Measurements from ENCODE around the gene OGFOD2. TPM values are rescaled to one million over a fixed set of nuclear protein-coding genes. Genes with fewer than 3 reads are reported as not detected.

The OGFOD2 gene
- total and polyA plus RNA-seq, 2 of the 13 experiments (the other 11 are each of a cell fraction or from before 2014, with no cell fraction given): 13.2 to 14.6 TPM

DNA sequence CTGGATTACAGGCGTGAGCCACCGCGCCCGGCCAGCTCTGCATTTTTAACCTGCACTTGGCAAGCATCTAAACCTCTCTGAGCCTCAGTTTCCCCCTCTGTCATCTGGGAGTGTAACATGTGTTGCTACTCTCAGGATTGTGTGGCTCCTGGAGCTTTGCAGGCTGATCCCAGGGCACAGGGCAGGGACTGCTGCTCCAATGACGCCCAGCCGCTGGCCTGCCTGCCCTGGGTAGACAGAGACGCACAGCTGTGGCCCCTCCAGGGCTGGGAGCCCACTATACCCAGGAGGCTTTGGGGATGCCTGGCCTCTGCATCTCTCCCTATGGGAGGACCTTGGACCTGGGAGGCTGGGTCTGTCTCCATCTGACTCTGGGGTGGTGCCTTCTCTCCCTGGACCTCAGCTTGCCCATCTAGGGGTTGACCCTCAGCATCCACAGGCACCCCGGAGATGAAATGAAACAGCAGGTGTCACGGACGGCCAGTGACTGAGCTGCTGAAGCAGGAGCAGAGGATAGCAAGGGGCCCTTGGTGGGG is 19.2 kb downstream of the OGFOD2 start (continued):
- TF ChIP-seq RFX5 (IDR thresholded peaks at IDR 0.05; ENCODE audit: low read depth, low read length): no peak
- no peak for TF ChIP-seq ZBTB20 (CRISPR knock-in tag; IDR thresholded peaks at IDR 0.05; ENCODE audit: borderline replicate concordance, low read depth)
- TF ChIP-seq ZNF709 (CRISPR knock-in tag; IDR thresholded peaks at IDR 0.05): no peak

DNA sequence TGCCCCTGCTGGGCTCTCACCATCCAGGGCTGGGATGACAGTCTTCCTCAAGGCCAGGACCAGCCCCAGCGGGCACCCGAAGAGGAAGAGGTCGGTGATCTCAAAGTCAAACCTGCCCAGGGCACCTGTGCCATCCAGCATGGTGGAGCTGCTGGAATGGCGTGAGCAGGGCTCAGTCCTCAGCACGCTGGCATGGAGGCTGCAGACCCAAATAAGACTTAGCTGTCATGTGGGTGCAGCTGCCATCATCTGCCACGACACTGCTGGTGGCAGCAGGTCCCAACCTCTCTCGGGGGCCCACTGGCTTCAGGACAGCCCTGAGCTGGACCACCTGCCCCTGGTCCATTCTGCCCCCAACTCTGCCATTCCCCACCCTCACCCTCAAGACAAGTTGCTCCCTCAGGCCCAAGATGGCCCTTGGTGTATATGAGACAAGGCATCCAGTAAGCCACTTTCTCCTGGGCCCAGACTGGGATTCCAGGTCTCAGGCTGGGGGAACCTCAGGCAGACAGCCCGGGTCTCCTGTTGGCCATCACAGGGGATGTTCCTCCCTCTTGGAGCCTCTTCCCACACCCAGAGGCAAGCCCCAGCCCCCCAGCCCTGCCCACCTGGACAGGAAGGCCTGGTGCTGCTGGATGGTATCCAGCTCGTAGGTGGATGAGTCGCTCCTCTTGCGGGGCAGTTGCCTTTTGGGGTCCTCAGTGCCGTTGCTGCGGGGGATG is 19.9 kb downstream of the OGFOD2 start:
- no peaks in the 10 kb centered on the region for H3K27me3 ChIP-seq (ENCODE audit: control insufficient read depth in 1 of 2, insufficient read depth in 2 of 2, low read length in 2 of 2)
- CTCF ChIA-PET (ENCODE audit: low intra/inter-chr PET ratio, low total read pairs): no interaction called here
- no peak overlapping the region for H3K9ac ChIP-seq (ENCODE audit: insufficient read depth, low read depth, low read length)
- no peak overlapping the region for H3K4me2 ChIP-seq (ENCODE audit: low read depth, low read length)
- TF ChIP-seq ATAD3A (CRISPR knock-in tag; IDR thresholded peaks at IDR 0.05): no peak
- no peak for TF ChIP-seq RARA (CRISPR knock-in tag; IDR thresholded peaks at IDR 0.05)
- no peak for TF ChIP-seq TBX2 (CRISPR knock-in tag; IDR thresholded peaks at IDR 0.05; ENCODE audit: borderline replicate concordance)
- TF ChIP-seq AGO2 (optimal IDR thresholded peaks at IDR 0.05; ENCODE audit: low read depth, low read length): peak; percentile 21
- TF ChIP-seq, protein P1, sequence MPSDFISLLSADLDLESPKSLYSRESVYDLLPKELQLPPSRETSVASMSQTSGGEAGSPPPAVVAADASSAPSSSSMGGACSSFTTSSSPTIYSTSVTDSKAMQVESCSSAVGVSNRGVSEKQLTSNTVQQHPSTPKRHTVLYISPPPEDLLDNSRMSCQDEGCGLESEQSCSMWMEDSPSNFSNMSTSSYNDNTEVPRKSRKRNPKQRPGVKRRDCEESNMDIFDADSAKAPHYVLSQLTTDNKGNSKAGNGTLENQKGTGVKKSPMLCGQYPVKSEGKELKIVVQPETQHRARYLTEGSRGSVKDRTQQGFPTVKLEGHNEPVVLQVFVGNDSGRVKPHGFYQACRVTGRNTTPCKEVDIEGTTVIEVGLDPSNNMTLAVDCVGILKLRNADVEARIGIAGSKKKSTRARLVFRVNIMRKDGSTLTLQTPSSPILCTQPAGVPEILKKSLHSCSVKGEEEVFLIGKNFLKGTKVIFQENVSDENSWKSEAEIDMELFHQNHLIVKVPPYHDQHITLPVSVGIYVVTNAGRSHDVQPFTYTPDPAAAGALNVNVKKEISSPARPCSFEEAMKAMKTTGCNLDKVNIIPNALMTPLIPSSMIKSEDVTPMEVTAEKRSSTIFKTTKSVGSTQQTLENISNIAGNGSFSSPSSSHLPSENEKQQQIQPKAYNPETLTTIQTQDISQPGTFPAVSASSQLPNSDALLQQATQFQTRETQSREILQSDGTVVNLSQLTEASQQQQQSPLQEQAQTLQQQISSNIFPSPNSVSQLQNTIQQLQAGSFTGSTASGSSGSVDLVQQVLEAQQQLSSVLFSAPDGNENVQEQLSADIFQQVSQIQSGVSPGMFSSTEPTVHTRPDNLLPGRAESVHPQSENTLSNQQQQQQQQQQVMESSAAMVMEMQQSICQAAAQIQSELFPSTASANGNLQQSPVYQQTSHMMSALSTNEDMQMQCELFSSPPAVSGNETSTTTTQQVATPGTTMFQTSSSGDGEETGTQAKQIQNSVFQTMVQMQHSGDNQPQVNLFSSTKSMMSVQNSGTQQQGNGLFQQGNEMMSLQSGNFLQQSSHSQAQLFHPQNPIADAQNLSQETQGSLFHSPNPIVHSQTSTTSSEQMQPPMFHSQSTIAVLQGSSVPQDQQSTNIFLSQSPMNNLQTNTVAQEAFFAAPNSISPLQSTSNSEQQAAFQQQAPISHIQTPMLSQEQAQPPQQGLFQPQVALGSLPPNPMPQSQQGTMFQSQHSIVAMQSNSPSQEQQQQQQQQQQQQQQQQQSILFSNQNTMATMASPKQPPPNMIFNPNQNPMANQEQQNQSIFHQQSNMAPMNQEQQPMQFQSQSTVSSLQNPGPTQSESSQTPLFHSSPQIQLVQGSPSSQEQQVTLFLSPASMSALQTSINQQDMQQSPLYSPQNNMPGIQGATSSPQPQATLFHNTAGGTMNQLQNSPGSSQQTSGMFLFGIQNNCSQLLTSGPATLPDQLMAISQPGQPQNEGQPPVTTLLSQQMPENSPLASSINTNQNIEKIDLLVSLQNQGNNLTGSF (CRISPR knock-in tag; IDR thresholded peaks at IDR 0.05): no peak
- H3K4me1 ChIP-seq (ENCODE audit: insufficient read depth, low read length): peaks cover 12% of the 10 kb centered on the region
- 97% methylated on average over 6 of the region's 13 CpGs for WGBS (ENCODE audit: low lambda C conversion rate)
- no peak overlapping the region for H3K27ac ChIP-seq (ENCODE audit: extremely low read length, insufficient read depth, low read length)
- H3K9me3 ChIP-seq (ENCODE audit: low read length): no peaks in the 10 kb centered on the region
- BruUV-seq (replicated peaks): no TSS peak
- ATAC-seq (no peak), DNase-seq (ENCODE audit: low spot score) (no peak), FAIRE-seq (no peak)
- in situ Hi-C loops (cut with HindIII; ENCODE audit: extremely low pct_ligation_motif_present, low pct_unique_long_range_greater_than_20kb): no loop called here
- H2AFZ ChIP-seq (ENCODE audit: low read length): no peak overlapping the region
- no peak overlapping the region for H3K4me3 ChIP-seq (replicated peaks in 1 of 3; ENCODE audit: insufficient read depth in 1 of 3, low read depth in 2 of 3, low read length in 3 of 3)
- H3K79me2 ChIP-seq (ENCODE audit: insufficient read depth, low read length): no peaks in the 10 kb centered on the region
- POLR2A ChIA-PET: no interaction called here
- H4K20me1 ChIP-seq (ENCODE audit: insufficient read depth, low read length): no peaks in the 10 kb centered on the region
- no peaks in the 10 kb centered on the region for H3K36me3 ChIP-seq (replicated peaks in 1 of 2; ENCODE audit: control insufficient read depth in 1 of 2, insufficient read depth in 2 of 2, low read length in 2 of 2)
- intact Hi-C loops (cut with micrococcal nuclease; ENCODE audit: unreplicated experiment): no loop called here

Data from HepG2 (cell line).